Right ventricle myocardium inferior (tissue), 1 donor: ENCODE data around the gene ALPG. TPM values are rescaled to one million over a fixed set of nuclear protein-coding genes. Genes with fewer than 3 reads are reported as not detected.

ENCODE experiments used
- total RNA-seq: library from RNA; stranded (reverse); fragmentation: NEBNext Ultra II Directional; extraction: Animal tissue kit (Norgen Biotek cat#: 25700); gene quantifications from one replicate; pipeline ENCODE4 v1.2.1, GENCODE V29; 2021
- donor health status: DM: no; HTN: yes; CAD: no; lungs with severe emphysema.

ALPG gene
- total RNA-seq, 1 donor from 2014 or later = not detected

Other genes starting within 250 kb of the ALPG start
- not detected for gene ALPP, start 28.1 kb upstream of the ALPG start, total RNA-seq
- not detected for gene ALPI, start 49.3 kb downstream of the ALPG start, total RNA-seq
- not detected for gene ECEL1, start 81.0 kb downstream of the ALPG start, total RNA-seq
- gene PRSS56, start 113.5 kb downstream of the ALPG start, total RNA-seq = 0.11 TPM
- not detected for gene CHRND, start 119.3 kb downstream of the ALPG start, total RNA-seq
- gene CHRNG, start 132.8 kb downstream of the ALPG start, total RNA-seq = not detected
- 2.0 TPM for gene TIGD1, start 143.7 kb downstream of the ALPG start, total RNA-seq
- 39.0 TPM for gene EIF4E2, start 143.8 kb downstream of the ALPG start, total RNA-seq
- 26.3 TPM for gene EFHD1, start 226.8 kb downstream of the ALPG start, total RNA-seq